Measurements from ENCODE around the gene DNMT3A.

DNMT3A gene

GRCh38 chr2:25320077-25320476 lies 21.6 kb downstream of the DNMT3A start:
- peaks cover 4 to 33% (median 24%) of the 10 kb centered on the region in 5 donors for H3K4me1 ChIP-seq (ENCODE audit: control insufficient read depth in 5 of 5, insufficient read depth in 5 of 5, low read length in 5 of 5)
- no peaks in the 10 kb centered on the region for H3K27me3 ChIP-seq (ENCODE audit: control insufficient read depth in 5 of 5, insufficient read depth in 4 of 5, low read length in 5 of 5)
- no peak overlapping the region for H3K27ac ChIP-seq (ENCODE audit: low read depth, low read length)
- no peak overlapping the region for H3K4me3 ChIP-seq (ENCODE audit: low read depth in 1 of 5, low read length in 5 of 5)
- H3K36me3 ChIP-seq (ENCODE audit: control insufficient read depth in 5 of 5, insufficient read depth in 5 of 5, low read length in 5 of 5), result no peaks in the 10 kb centered on the region
- H3K9ac ChIP-seq (ENCODE audit: low read length in 5 of 5), result no peak overlapping the region
- no peaks in the 10 kb centered on the region for H3K9me3 ChIP-seq (ENCODE audit: control insufficient read depth in 5 of 5, low read length in 5 of 5)

- Histone ChIP-seq H3K36me3 (ENCODE audit: control insufficient read depth in 5 of 5, insufficient read depth in 5 of 5, low read length in 5 of 5) (peaks cover 0 to 27% (median 23%) of the 10 kb centered on the region in 5 donors), H3K4me1 (ENCODE audit: control insufficient read depth in 5 of 5, insufficient read depth in 5 of 5, low read length in 5 of 5) (peaks cover 4 to 53% (median 51%) of the 10 kb centered on the region in 5 donors), H3K27me3 (ENCODE audit: control insufficient read depth in 5 of 5, insufficient read depth in 4 of 5, low read length in 5 of 5) (no peaks in the 10 kb centered on the region), H3K9me3 (ENCODE audit: control insufficient read depth in 5 of 5, low read length in 5 of 5) (no peaks in the 10 kb centered on the region), H3K27ac (ENCODE audit: low read depth, low read length) (peak overlapping the region; percentile 50), H3K4me3 (ENCODE audit: low read depth in 1 of 5, low read length in 5 of 5) (no peak overlapping the region), H3K9ac (ENCODE audit: low read length in 5 of 5) (no peak overlapping the region)
Measured at GRCh38 chr2:25316101-25316500, 25.6 kb downstream of the DNMT3A start.

- Histone ChIP-seq H3K9ac (ENCODE audit: low read length in 5 of 5) (peak overlapping the region in 1 of 5 donors; percentile 56), H3K27me3 (ENCODE audit: control insufficient read depth in 5 of 5, insufficient read depth in 4 of 5, low read length in 5 of 5) (no peaks in the 10 kb centered on the region), H3K4me3 (ENCODE audit: low read depth in 1 of 5, low read length in 5 of 5) (peak overlapping the region in 2 of 5 donors; percentile 8 to 14), H3K4me1 (ENCODE audit: control insufficient read depth in 5 of 5, insufficient read depth in 5 of 5, low read length in 5 of 5) (peaks cover 4 to 55% (median 52%) of the 10 kb centered on the region in 5 donors), H3K9me3 (ENCODE audit: control insufficient read depth in 5 of 5, low read length in 5 of 5) (no peaks in the 10 kb centered on the region), H3K36me3 (ENCODE audit: control insufficient read depth in 5 of 5, insufficient read depth in 5 of 5, low read length in 5 of 5) (peaks cover 0 to 31% (median 23%) of the 10 kb centered on the region in 5 donors), H3K27ac (ENCODE audit: low read depth, low read length) (peak overlapping the region; percentile 50)
Measured at GRCh38 chr2:25315316-25315680, 26.4 kb downstream of the DNMT3A start.

DNA sequence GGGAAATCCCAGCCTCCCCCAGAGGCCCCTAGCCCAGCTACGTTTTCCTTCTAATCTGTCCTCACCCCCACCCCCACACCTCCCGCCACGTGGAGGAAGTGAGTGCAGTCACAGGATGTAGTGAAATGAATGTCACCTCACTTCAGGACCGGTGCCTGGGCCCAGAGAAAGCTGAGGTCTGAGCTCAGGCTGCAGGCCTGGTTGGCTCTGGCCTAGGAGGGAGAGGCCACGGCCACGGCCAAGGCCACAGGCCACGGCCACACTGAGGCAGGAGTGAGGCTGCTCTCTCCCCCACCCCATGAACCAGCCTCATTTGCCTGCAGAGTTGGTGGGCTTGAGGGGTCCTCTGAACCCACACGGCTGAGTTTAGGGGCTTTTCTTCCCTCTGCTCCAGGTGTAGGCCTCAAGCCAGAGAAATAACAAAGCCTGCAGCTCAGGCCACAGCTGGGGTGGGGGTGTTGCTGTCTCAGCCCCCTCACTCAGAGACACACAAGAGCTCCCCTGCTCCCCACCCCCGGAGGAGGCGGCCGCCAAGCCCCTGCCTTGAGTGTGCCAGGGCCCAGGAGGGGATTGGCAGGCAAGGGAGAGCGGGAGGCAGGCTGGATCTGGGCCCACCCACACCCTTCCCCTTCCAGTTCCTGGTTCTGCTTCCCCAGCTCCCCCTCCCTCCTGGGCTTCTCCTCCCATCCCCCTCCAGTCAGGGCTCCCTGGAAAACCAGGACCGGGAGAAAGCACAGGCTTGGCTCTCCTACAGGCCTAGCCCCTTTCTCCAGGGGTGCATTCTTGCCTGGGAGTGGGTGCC lies 27.0 kb downstream of the DNMT3A start:
- Histone ChIP-seq H3K4me3 (ENCODE audit: low read depth in 1 of 5, low read length in 5 of 5) (peak overlapping the region in 2 of 5 donors; percentile 8 to 31), H3K36me3 (ENCODE audit: control insufficient read depth in 5 of 5, insufficient read depth in 5 of 5, low read length in 5 of 5) (peaks cover 0 to 31% (median 23%) of the 10 kb centered on the region in 5 donors), H3K9me3 (ENCODE audit: control insufficient read depth in 5 of 5, low read length in 5 of 5) (no peaks in the 10 kb centered on the region), H3K27me3 (ENCODE audit: control insufficient read depth in 5 of 5, insufficient read depth in 4 of 5, low read length in 5 of 5) (no peaks in the 10 kb centered on the region), H3K4me1 (ENCODE audit: control insufficient read depth in 5 of 5, insufficient read depth in 5 of 5, low read length in 5 of 5) (peaks cover 4 to 55% (median 52%) of the 10 kb centered on the region in 5 donors), H3K9ac (ENCODE audit: low read length in 5 of 5) (peak overlapping the region in 1 of 5 donors; percentile 56), H3K27ac (ENCODE audit: low read depth, low read length) (peak overlapping the region; percentile 46)

- H3K4me1 ChIP-seq (ENCODE audit: control insufficient read depth in 5 of 5, insufficient read depth in 5 of 5, low read length in 5 of 5), result peaks cover 4 to 59% (median 55%) of the 10 kb centered on the region in 5 donors
- peak overlapping the region; percentile 46 for H3K27ac ChIP-seq (ENCODE audit: low read depth, low read length)
- H3K36me3 ChIP-seq (ENCODE audit: control insufficient read depth in 5 of 5, insufficient read depth in 5 of 5, low read length in 5 of 5), result peaks cover 0 to 37% (median 25%) of the 10 kb centered on the region in 5 donors
- peak overlapping the region in 1 of 5 donors; percentile 23 for H3K9ac ChIP-seq (ENCODE audit: low read length in 5 of 5)
- H3K27me3 ChIP-seq (ENCODE audit: control insufficient read depth in 5 of 5, insufficient read depth in 4 of 5, low read length in 5 of 5), result no peaks in the 10 kb centered on the region
- H3K4me3 ChIP-seq (ENCODE audit: low read depth in 1 of 5, low read length in 5 of 5), result no peak overlapping the region
- no peaks in the 10 kb centered on the region for H3K9me3 ChIP-seq (ENCODE audit: control insufficient read depth in 5 of 5, low read length in 5 of 5)
Measured at GRCh38 chr2:25313711-25314513, 27.8 kb downstream of the DNMT3A start.

- peaks cover 4 to 59% (median 55%) of the 10 kb centered on the region in 5 donors for H3K4me1 ChIP-seq (ENCODE audit: control insufficient read depth in 5 of 5, insufficient read depth in 5 of 5, low read length in 5 of 5)
- no peaks in the 10 kb centered on the region for H3K9me3 ChIP-seq (ENCODE audit: control insufficient read depth in 5 of 5, low read length in 5 of 5)
- H3K9ac ChIP-seq (ENCODE audit: low read length in 5 of 5), result no peak overlapping the region
- no peak overlapping the region for H3K4me3 ChIP-seq (ENCODE audit: low read depth in 1 of 5, low read length in 5 of 5)
- H3K27me3 ChIP-seq (ENCODE audit: control insufficient read depth in 5 of 5, insufficient read depth in 4 of 5, low read length in 5 of 5), result no peaks in the 10 kb centered on the region
- H3K36me3 ChIP-seq (ENCODE audit: control insufficient read depth in 5 of 5, insufficient read depth in 5 of 5, low read length in 5 of 5), result peaks cover 0 to 44% (median 29%) of the 10 kb centered on the region in 5 donors
- no peak overlapping the region for H3K27ac ChIP-seq (ENCODE audit: low read depth, low read length)
Measured at GRCh38 chr2:25312958-25313710, 28.6 kb downstream of the DNMT3A start.

DNA sequence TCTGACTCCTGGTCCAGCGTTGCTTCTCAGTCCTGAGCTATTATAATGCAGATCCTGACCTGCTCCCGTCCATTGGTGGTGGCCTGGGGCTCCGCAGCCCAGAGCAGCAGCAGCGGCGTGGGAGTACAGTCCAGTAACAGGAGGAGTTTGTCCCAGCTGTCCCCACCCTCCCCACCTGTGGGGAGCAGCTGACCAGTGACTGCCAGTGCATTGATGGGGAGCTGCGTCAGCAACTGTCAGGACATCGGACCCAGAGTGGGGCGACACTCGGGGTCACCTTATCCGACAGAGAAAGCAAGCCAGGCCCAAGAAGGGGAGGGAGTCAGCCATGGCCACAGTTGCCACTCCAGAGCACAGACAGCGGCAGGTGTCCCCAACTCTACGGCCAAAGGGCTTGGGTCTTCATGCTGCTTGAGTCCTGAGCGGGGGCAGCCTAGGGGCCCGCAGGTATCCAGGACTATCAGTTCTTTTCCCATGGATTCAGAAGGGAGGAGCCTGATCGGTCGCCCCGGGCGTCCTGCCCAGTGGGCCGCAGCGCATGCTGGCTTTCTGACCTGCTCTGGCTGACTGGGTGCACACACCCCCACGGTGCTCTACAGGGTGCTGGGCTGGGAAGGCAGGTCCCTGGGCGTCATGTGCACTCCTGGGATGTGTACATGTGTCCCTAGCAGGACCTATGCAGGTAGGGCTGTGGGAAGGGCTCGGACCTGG lies 29.7 kb downstream of the DNMT3A start:
- Histone ChIP-seq H3K4me3 (ENCODE audit: low read depth in 1 of 5, low read length in 5 of 5) (no peak overlapping the region), H3K4me1 (ENCODE audit: control insufficient read depth in 5 of 5, insufficient read depth in 5 of 5, low read length in 5 of 5) (peaks cover 4 to 60% (median 58%) of the 10 kb centered on the region in 5 donors), H3K36me3 (ENCODE audit: control insufficient read depth in 5 of 5, insufficient read depth in 5 of 5, low read length in 5 of 5) (peaks cover 0 to 50% (median 29%) of the 10 kb centered on the region in 5 donors), H3K27ac (ENCODE audit: low read depth, low read length) (no peak overlapping the region), H3K9ac (ENCODE audit: low read length in 5 of 5) (no peak overlapping the region), H3K27me3 (ENCODE audit: control insufficient read depth in 5 of 5, insufficient read depth in 4 of 5, low read length in 5 of 5) (no peaks in the 10 kb centered on the region), H3K9me3 (ENCODE audit: control insufficient read depth in 5 of 5, low read length in 5 of 5) (no peaks in the 10 kb centered on the region)

- Histone ChIP-seq H3K36me3 (ENCODE audit: control insufficient read depth in 5 of 5, insufficient read depth in 5 of 5, low read length in 5 of 5) (peaks cover 0 to 53% (median 29%) of the 10 kb centered on the region in 5 donors), H3K4me1 (ENCODE audit: control insufficient read depth in 5 of 5, insufficient read depth in 5 of 5, low read length in 5 of 5) (peaks cover 6 to 63% (median 58%) of the 10 kb centered on the region in 5 donors), H3K27me3 (ENCODE audit: control insufficient read depth in 5 of 5, insufficient read depth in 4 of 5, low read length in 5 of 5) (no peaks in the 10 kb centered on the region), H3K4me3 (ENCODE audit: low read depth in 1 of 5, low read length in 5 of 5) (no peak overlapping the region), H3K9me3 (ENCODE audit: control insufficient read depth in 5 of 5, low read length in 5 of 5) (no peaks in the 10 kb centered on the region), H3K27ac (ENCODE audit: low read depth, low read length) (no peak overlapping the region), H3K9ac (ENCODE audit: low read length in 5 of 5) (no peak overlapping the region)
Measured at GRCh38 chr2:25310965-25311864, 30.5 kb downstream of the DNMT3A start.

GRCh38 chr2:25310709-25310964 lies 31.1 kb downstream of the DNMT3A start:
- H3K4me3 ChIP-seq (ENCODE audit: low read depth in 1 of 5, low read length in 5 of 5), result no peak overlapping the region
- peaks cover 6 to 63% (median 58%) of the 10 kb centered on the region in 5 donors for H3K4me1 ChIP-seq (ENCODE audit: control insufficient read depth in 5 of 5, insufficient read depth in 5 of 5, low read length in 5 of 5)
- H3K9me3 ChIP-seq (ENCODE audit: control insufficient read depth in 5 of 5, low read length in 5 of 5), result no peaks in the 10 kb centered on the region
- H3K36me3 ChIP-seq (ENCODE audit: control insufficient read depth in 5 of 5, insufficient read depth in 5 of 5, low read length in 5 of 5), result peaks cover 0 to 58% (median 34%) of the 10 kb centered on the region in 5 donors
- no peaks in the 10 kb centered on the region for H3K27me3 ChIP-seq (ENCODE audit: control insufficient read depth in 5 of 5, insufficient read depth in 4 of 5, low read length in 5 of 5)
- H3K27ac ChIP-seq (ENCODE audit: low read depth, low read length), result no peak overlapping the region
- no peak overlapping the region for H3K9ac ChIP-seq (ENCODE audit: low read length in 5 of 5)

All from subcutaneous abdominal adipose tissue (tissue), 5 donors.